Trophoblast cell (in vitro differentiated cells and primary cell): Measurements from ENCODE around the gene ASPSCR1.
"Not testable (repeated sequence)": the region's sequence is repeated elsewhere in the genome, so short reads cannot be mapped to it uniquely, and the experiment has no call there.

Experiments
- DNase-seq, 2 donors: peaks; one replicate each; pipeline ENCODE4 v3.0.0-alpha.2; 2016
- H2AFZ ChIP-seq: 2 replicates; pipeline ENCODE4 v1.6.1; 2013; ENCODE audit warnings: low read length, moderate library complexity, mild to moderate bottlenecking; ENCODE audit not compliant: insufficient read depth, poor library complexity
- H2AK5ac ChIP-seq: 2 replicates; pipeline ENCODE4 v1.6.1; 2013; ENCODE audit warnings: mild to moderate bottlenecking, low read length
- H2BK120ac ChIP-seq: 2 replicates; pipeline ENCODE4 v1.6.1; 2013; ENCODE audit warnings: low read length, mild to moderate bottlenecking, moderate library complexity; ENCODE audit not compliant: insufficient read depth, poor library complexity
- H2BK12ac ChIP-seq: 2 replicates; pipeline ENCODE4 v1.6.1; 2013; ENCODE audit warnings: mild to moderate bottlenecking, low read length, moderate library complexity
- H2BK5ac ChIP-seq: 2 replicates; pipeline ENCODE4 v1.6.1; 2013; ENCODE audit warnings: low read length, low read depth, moderate library complexity, mild to moderate bottlenecking; ENCODE audit not compliant: poor library complexity
- H3K14ac ChIP-seq: 2 replicates; pipeline ENCODE4 v1.6.1; 2013; ENCODE audit warnings: mild to moderate bottlenecking, low read length
- H3K18ac ChIP-seq: 2 replicates; pipeline ENCODE4 v1.6.1; 2013; ENCODE audit warnings: mild to moderate bottlenecking, low read length
- H3K23ac ChIP-seq: 2 replicates; pipeline ENCODE4 v1.6.1; 2013; ENCODE audit warnings: low read length
- H3K27ac ChIP-seq: 2 replicates; pipeline ENCODE4 v1.5.1; 2013; ENCODE audit warnings: low read depth, mild to moderate bottlenecking, inconsistent platforms, low read length, moderate library complexity
- H3K27me3 ChIP-seq: 2 replicates; pipeline ENCODE4 v1.6.1; 2013; ENCODE audit warnings: inconsistent platforms, mild to moderate bottlenecking, low read length, moderate library complexity; ENCODE audit not compliant: insufficient read depth
- H3K36me3 ChIP-seq, 2 experiments: 1 replicate in 1 of 2; 2 replicates in 1 of 2; pipeline ENCODE4 v1.6.1; 2013; ENCODE audit warnings: low read length in 2 of 2, mild to moderate bottlenecking in 2 of 2, moderate library complexity in 1 of 2; ENCODE audit not compliant: insufficient read depth in 2 of 2, control insufficient read depth in 1 of 2
- H3K4ac ChIP-seq: 2 replicates; pipeline ENCODE4 v1.6.1; 2013; ENCODE audit warnings: low read depth, mild to moderate bottlenecking, low read length, moderate library complexity
- H3K4me1 ChIP-seq, 2 experiments: 1 replicate in 1 of 2; 2 replicates in 1 of 2; pipeline ENCODE4 v1.6.1; 2013; ENCODE audit warnings: low read length in 2 of 2, mild to moderate bottlenecking in 2 of 2, moderate library complexity in 1 of 2; ENCODE audit not compliant: insufficient read depth in 2 of 2, control insufficient read depth in 1 of 2
- H3K4me2 ChIP-seq: 2 replicates; pipeline ENCODE4 v1.6.1; 2013; ENCODE audit warnings: inconsistent platforms, mild to moderate bottlenecking, low read length, moderate library complexity
- H3K4me3 ChIP-seq: 2 replicates; pipeline ENCODE4 v1.5.1; 2013; ENCODE audit warnings: mild to moderate bottlenecking, low read depth, low read length, inconsistent platforms
- H3K79me1 ChIP-seq: one replicate; pipeline ENCODE4 v1.6.1; 2013; ENCODE audit warnings: low read length
- H3K79me2 ChIP-seq: 2 replicates; pipeline ENCODE4 v1.6.1; 2013; ENCODE audit warnings: low read length, mild to moderate bottlenecking; ENCODE audit not compliant: control insufficient read depth, insufficient read depth, poor library complexity
- H3K9ac ChIP-seq: 2 replicates; pipeline ENCODE4 v1.6.1; 2013; ENCODE audit warnings: mild to moderate bottlenecking, low read length
- H3K9me3 ChIP-seq: 2 replicates; pipeline ENCODE4 v1.6.1; 2013; ENCODE audit warnings: low read depth, mild to moderate bottlenecking, control low read depth, inconsistent platforms, low read length; ENCODE audit not compliant: insufficient read depth
- H4K12ac ChIP-seq: 2 replicates; pipeline ENCODE4 v1.6.1; 2013; ENCODE audit warnings: low read depth, mild to moderate bottlenecking, low read length, moderate library complexity
- H4K8ac ChIP-seq: 2 replicates; pipeline ENCODE4 v1.6.1; 2013; ENCODE audit warnings: low read depth, mild to moderate bottlenecking, low read length, moderate library complexity
- H4K91ac ChIP-seq: one replicate; pipeline ENCODE4 v1.6.1; 2013; ENCODE audit warnings: low read depth, mild to moderate bottlenecking, low read length, moderate library complexity
- WGBS: extraction: QIAGEN DNeasy Blood & Tissue Kit; methylation state at CpG from one replicate; pipeline ENCODE4 v1.1.7; 2013; ENCODE audit warnings: missing lambda C conversion rate; ENCODE audit not compliant: insufficient read length, insufficient coverage; ENCODE audit errors: extremely low coverage; 5-methylcytosine and 5-hydroxymethylcytosine counted together

ASPSCR1 gene

GRCh38 chr17:82036634-82037091 is 59.2 kb downstream of the ASPSCR1 start:
- Histone ChIP-seq H3K27ac (peak overlapping the region; percentile 76), H2AFZ (peak overlapping the region; percentile 33), H3K18ac (peak overlapping the region; percentile 47), H2BK120ac (peak overlapping the region; percentile 19), H3K14ac (peak overlapping the region; percentile 81), H3K4ac (no peak overlapping the region), H4K12ac (peak overlapping the region; percentile 8), H3K79me1 (peaks cover 7% of the 10 kb centered on the region), H2BK12ac (no peak overlapping the region), H3K9me3 (no peaks in the 10 kb centered on the region), H3K4me2 (peak overlapping the region; percentile 89), H2AK5ac (peak overlapping the region; percentile 45), H3K23ac (no peak overlapping the region), H3K4me1 (peaks cover 5 to 13% of the 10 kb centered on the region in 2 experiments), H3K4me3 (peak overlapping the region; percentile 75), H3K9ac (peak overlapping the region; percentile 67), H2BK5ac (peak overlapping the region; percentile 32), H4K8ac (peak overlapping the region; percentile 64), H3K27me3 (no peaks in the 10 kb centered on the region), H4K91ac (no peak overlapping the region), H3K79me2 (peaks cover 5% of the 10 kb centered on the region), H3K36me3 (peaks cover 6 to 8% of the 10 kb centered on the region in 2 experiments)
- no CpG with 5 or more reads among the region's 23 CpGs for WGBS
- peak in 1 of 2 donors; percentile 40 for DNase-seq

- Histone ChIP-seq H2BK5ac (peak within 1 kb of the TSS; percentile 32), H3K79me2 (peaks cover 5% of the 10 kb centered on the region), H3K23ac (no peak within 1 kb of the TSS), H2AFZ (peak within 1 kb of the TSS; percentile 51), H3K36me3 (peaks cover 6 to 8% of the 10 kb centered on the region in 2 experiments), H3K14ac (peak within 1 kb of the TSS; percentile 81), H3K27ac (peak within 1 kb of the TSS; percentile 76), H3K9me3 (no peaks in the 10 kb centered on the region), H3K4me3 (peak within 1 kb of the TSS; percentile 75), H3K18ac (peak within 1 kb of the TSS; percentile 47), H3K27me3 (no peaks in the 10 kb centered on the region), H3K4ac (no peak within 1 kb of the TSS), H3K79me1 (peaks cover 4% of the 10 kb centered on the region), H4K91ac (no peak within 1 kb of the TSS), H4K12ac (peak within 1 kb of the TSS; percentile 8), H2BK120ac (peak within 1 kb of the TSS; percentile 19), H3K4me1 (peaks cover 5 to 9% of the 10 kb centered on the region in 2 experiments), H3K4me2 (peak within 1 kb of the TSS; percentile 89), H2BK12ac (no peak within 1 kb of the TSS), H2AK5ac (peak within 1 kb of the TSS; percentile 45), H3K9ac (peak within 1 kb of the TSS; percentile 67), H4K8ac (peak within 1 kb of the TSS; percentile 64)
- DNase-seq: peak; percentile 96
- WGBS: no CpG with 5 or more reads among the region's 92 CpGs
These were observed 59.9 kb downstream of the ASPSCR1 start, which contains the start of gene DCXR for GRCh38 chr17:82037092-82037888. DCXR (minus strand) TSS chr17:82037697; CDS start chr17:82037682, 15 bp downstream.

GRCh38 chr17:82037889-82038195 is 60.4 kb downstream of the ASPSCR1 start:
- Histone ChIP-seq H3K4me1 (peaks cover 5 to 6% of the 10 kb centered on the region in 2 experiments), H3K27ac (no peak overlapping the region), H2AK5ac (no peak overlapping the region), H3K36me3 (peaks cover 6 to 8% of the 10 kb centered on the region in 2 experiments), H3K9ac (no peak overlapping the region), H2BK12ac (no peak overlapping the region), H4K91ac (no peak overlapping the region), H3K27me3 (no peaks in the 10 kb centered on the region), H3K4me2 (peak overlapping the region; percentile 45), H3K18ac (no peak overlapping the region), H3K79me2 (peaks cover 5% of the 10 kb centered on the region), H2AFZ (no peak overlapping the region), H3K4ac (no peak overlapping the region), H2BK120ac (no peak overlapping the region), H3K23ac (no peak overlapping the region), H3K79me1 (peaks cover 4% of the 10 kb centered on the region), H4K12ac (no peak overlapping the region), H4K8ac (no peak overlapping the region), H3K4me3 (no peak overlapping the region), H3K14ac (no peak overlapping the region), H3K9me3 (peaks cover 4% of the 10 kb centered on the region), H2BK5ac (no peak overlapping the region)
- WGBS: no CpG with 5 or more reads among the region's 10 CpGs
- no peak for DNase-seq

- not testable (repeated sequence) for DNase-seq, H2AK5ac ChIP-seq, H3K9me3 ChIP-seq, H3K36me3 ChIP-seq, H3K9ac ChIP-seq, H3K4me2 ChIP-seq, H4K91ac ChIP-seq, H3K79me1 ChIP-seq, H3K79me2 ChIP-seq, H3K18ac ChIP-seq, H3K14ac ChIP-seq, H3K27ac ChIP-seq, H3K4ac ChIP-seq, H3K27me3 ChIP-seq, H2AFZ ChIP-seq, H2BK12ac ChIP-seq, H3K4me3 ChIP-seq, H4K8ac ChIP-seq, H3K4me1 ChIP-seq, H3K23ac ChIP-seq, H2BK120ac ChIP-seq, H4K12ac ChIP-seq, H2BK5ac ChIP-seq
- no CpG with 5 or more reads among the region's 16 CpGs for WGBS
These were observed 61.5 kb downstream of the ASPSCR1 start for GRCh38 chr17:82038796-82039409.
